GM19324 (cell line): Measurements from ENCODE around the gene TBC1D24.
"Not testable (repeated sequence)": the region's sequence is repeated elsewhere in the genome, so short reads cannot be mapped to it uniquely, and the experiment has no call there.

Experiments
- ATAC-seq: cut with Tn5 transposase; IDR thresholded peaks from one replicate; pipeline ENCODE4 v1.9.1; 2021; ENCODE audit warnings: mild to moderate bottlenecking, moderate library complexity; ENCODE audit not compliant: unreplicated experiment, low FRiP score

Gene TBC1D24

GRCh38 chr16:2529961-2530628 is 55.2 kb downstream of the TBC1D24 start:
- ATAC-seq = no peak

- ATAC-seq = no peak
These were observed 55.8 kb downstream of the TBC1D24 start for GRCh38 chr16:2530629-2531318.

- no peak for ATAC-seq
These were observed 56.4 kb downstream of the TBC1D24 start, which contains the start of gene CEMP1 for GRCh38 chr16:2531371-2531695. Gene CEMP1 (minus strand): TSS chr16:2531408. CDS start chr16:2531073, 335 bp downstream.

DNA sequence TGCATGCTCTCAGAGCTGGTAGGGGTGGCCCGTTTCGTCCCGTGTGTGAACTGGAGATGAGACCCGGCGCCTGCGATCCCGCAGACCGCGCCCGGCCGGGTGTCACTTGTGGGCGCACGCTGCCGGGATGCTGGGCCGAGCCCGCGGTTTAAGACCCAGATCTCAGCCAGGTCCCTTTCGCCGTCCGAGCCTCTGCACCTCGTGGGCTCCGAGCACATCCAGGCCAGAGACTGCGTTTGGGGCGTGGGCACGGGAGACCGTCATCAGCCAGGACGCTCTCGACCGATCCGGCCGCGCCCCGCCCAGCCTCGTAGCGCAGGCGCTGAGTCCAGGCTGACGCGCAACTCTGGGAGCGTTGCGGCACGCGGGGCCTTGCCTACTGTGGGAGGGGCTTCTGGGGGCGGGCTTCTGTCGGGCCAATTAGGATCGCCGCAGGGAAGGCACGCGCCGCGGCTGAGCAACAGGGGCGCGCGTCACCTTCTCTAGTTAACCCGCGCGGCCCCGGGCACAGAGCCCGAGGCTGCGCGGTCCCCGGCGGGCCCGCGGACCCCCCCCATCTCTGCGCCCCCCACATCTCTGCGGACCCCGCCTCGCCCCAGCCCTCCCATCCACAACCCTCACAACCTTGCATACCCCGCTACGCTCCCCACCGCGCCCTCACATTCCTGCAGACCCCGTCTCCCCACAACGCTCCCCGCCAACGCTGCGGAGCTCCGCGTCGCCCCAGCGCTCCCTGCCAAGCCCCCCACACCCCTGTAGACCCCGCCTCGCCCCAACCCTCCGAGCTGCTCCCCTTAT is 57.0 kb downstream of the TBC1D24 start:
- peak; percentile 86 for ATAC-seq

- ATAC-seq = no peak
These were observed 57.7 kb downstream of the TBC1D24 start for GRCh38 chr16:2532494-2533141.

- not testable (repeated sequence) for ATAC-seq
These were observed 58.3 kb downstream of the TBC1D24 start for GRCh38 chr16:2533142-2533755.

DNA sequence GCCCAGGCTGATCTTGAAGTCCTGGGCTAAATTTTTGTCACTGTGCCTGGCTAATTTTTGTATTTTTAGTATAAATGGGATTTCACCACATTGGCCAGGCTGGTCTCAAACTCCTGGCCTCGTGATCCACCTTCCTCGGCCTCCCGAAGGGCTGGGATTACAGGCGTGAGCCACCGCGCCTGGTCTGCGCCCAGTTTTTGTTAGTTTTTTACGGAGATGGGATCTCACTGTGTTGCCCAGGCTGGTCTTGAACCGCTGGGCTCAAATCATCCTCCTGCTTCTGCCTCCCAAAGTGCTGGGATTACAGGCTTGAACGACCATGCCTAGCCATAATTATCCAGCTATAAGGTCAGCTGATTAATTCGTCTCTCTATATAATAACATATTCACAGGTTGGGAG is 59.0 kb downstream of the TBC1D24 start:
- ATAC-seq = no peak

- not testable (repeated sequence) for ATAC-seq
These were observed 59.4 kb downstream of the TBC1D24 start for GRCh38 chr16:2534335-2534734.

DNA sequence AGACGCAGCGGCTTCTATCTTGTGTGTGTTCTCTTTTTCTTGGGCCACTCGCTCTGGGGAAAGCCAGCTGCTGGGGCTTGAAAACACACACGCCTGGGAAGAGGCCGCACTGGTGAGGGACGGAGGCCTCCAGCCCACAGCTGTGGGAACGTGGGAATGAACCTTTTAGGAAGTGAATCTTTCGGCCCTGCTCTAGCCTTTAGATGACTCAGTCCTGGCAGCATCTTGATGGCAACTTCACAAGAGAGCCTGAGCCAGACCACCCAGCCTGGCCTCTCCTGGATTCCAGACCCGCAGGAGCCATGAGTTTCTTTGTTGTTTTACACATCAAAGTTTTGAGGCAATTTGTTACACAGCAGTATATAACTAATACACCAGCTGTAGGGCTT is 60.7 kb downstream of the TBC1D24 start:
- ATAC-seq = no peak

DNA sequence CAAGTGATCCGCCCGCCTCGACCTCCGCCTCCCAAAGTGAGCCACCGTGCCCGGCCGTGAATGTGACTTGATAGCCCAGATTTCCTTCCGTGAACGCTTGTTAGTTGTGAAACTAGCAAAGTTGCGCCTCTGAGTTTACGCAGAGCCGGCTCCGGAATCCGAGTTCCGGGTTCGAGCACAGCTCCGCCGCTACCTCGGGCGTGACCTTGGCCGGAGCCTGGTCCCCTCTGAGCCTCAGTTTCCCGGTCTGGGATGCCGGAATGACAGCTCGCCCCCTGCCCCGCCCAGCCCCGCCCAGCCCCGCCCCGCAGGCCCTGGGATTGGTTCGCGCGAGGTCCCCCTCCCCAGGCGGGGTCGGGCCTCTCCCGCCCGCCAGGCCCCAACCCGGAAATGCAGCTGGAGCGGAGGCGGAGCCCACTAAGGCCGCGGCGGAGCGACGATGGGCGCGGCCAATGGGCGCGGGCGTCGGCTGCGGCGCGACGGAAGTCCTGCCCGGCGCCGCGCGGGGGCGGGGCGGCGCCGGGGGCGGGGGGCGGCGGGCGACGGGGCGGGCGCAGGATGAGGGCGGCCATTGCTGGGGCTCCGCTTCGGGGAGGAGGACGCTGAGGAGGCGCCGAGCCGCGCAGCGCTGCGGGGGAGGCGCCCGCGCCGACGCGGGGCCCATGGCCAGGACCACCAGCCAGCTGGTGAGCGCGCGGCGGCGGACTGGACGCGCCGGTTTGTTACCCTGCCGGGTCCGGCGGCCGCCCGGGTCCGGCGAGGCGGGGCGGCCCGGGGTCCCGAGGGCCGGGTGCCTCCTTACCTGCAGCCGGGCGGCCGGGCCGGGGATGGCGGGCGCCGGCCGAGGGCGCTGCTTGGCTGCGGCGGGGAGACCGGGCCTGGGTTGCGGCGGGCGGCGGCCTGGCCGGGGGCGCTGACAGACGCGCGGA is 62.8 kb downstream of the TBC1D24 start, which contains the start of gene PDPK1:
Gene PDPK1, plus strand, starts transcription at position 571 of the 929 bp plus-strand sequence. Its CDS starts 92 bp downstream, at position 663.
- peak; percentile 88 for ATAC-seq

GRCh38 chr16:2539192-2539844 is 64.4 kb downstream of the TBC1D24 start:
- ATAC-seq = not testable (repeated sequence)

GRCh38 chr16:2539845-2540458 is 65.0 kb downstream of the TBC1D24 start:
- ATAC-seq = not testable (repeated sequence)

- ATAC-seq = not testable (repeated sequence)
These were observed 66.0 kb downstream of the TBC1D24 start for GRCh38 chr16:2540912-2541311.

GRCh38 chr16:2541409-2541808 is 66.5 kb downstream of the TBC1D24 start:
- ATAC-seq = not testable (repeated sequence)

GRCh38 chr16:2543771-2544170 is 68.8 kb downstream of the TBC1D24 start:
- not testable (repeated sequence) for ATAC-seq

DNA sequence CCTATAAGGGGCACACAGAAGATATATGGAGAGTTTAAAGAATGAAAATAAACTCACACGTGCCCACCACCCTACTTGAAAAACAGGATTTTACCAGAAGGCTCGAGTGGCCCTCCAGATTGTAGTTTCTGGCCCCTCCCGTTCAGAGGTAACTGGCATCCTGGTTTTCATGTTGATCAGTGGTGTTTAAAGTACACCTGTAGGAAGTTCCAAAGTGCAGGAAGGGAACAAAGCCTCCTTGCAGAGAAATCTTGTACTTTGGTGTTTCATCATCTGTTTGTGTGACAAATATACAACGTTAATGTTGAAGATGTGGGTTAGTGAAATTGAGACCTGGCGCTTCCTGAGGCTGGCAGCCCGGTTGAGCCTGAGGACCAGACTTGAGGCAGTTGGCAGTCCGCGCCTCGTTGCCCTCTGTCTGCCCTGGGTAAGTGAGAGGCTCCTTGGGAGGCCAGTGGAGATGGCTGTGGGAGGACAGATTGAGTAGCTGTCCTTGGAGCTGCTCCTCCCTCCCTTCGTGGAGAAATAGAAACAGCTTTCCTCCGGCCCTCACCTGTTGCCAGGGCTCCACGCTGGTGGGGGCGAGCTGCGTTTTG is 75.5 kb downstream of the TBC1D24 start:
- not testable (repeated sequence) for ATAC-seq

GRCh38 chr16:2551420-2551889 is 76.5 kb downstream of the TBC1D24 start:
- ATAC-seq = not testable (repeated sequence)
